Activated effector memory CD4-positive, alpha-beta T cell treated with anti-CD3 and anti-CD28 coated beads, Interleukin-2, amount 50 U/mL, for 16 hours (primary cell): Measurements from ENCODE around the gene CACNA1B.
A peak's percentile ranks its signal among the peaks of the same experiment; 100 is the strongest.
"Not testable (repeated sequence)": the region's sequence is repeated elsewhere in the genome, so short reads cannot be mapped to it uniquely, and the experiment has no call there.

Source experiments
- DNase-seq: peaks from one replicate; pipeline ENCODE4 v3.0.0-alpha.2; 2020

Gene CACNA1B

GRCh38 chr9:137877506-137878122 is at the start of gene CACNA1B:
Gene CACNA1B, plus strand, starts transcription at chr9:137877782. Its CDS starts 152 bp downstream, at chr9:137877934.
- DNase-seq = not testable (repeated sequence)

- DNase-seq = peak; percentile 55
Measured at GRCh38 chr9:137827908-137828526, 49.6 kb upstream of the CACNA1B start.

- DNase-seq = no peak
Measured at GRCh38 chr9:137828527-137829259, 48.9 kb upstream of the CACNA1B start.

GRCh38 chr9:137829260-137829996 is 48.2 kb upstream of the CACNA1B start:
- DNase-seq = no peak

GRCh38 chr9:137832191-137832700 is 45.3 kb upstream of the CACNA1B start:
- DNase-seq = no peak

GRCh38 chr9:137832830-137833590 is 44.6 kb upstream of the CACNA1B start:
- DNase-seq = no peak

GRCh38 chr9:137833721-137834613 is 43.6 kb upstream of the CACNA1B start:
- DNase-seq = no peak

- DNase-seq = no peak
Measured at GRCh38 chr9:137834846-137835546, 42.6 kb upstream of the CACNA1B start.

- no peak for DNase-seq
Measured at GRCh38 chr9:137836151-137836830, 41.3 kb upstream of the CACNA1B start.

GRCh38 chr9:137836831-137837241 is 40.7 kb upstream of the CACNA1B start:
- DNase-seq = no peak

- no peak for DNase-seq
Measured at GRCh38 chr9:137837345-137838278, 40.0 kb upstream of the CACNA1B start.

- no peak for DNase-seq
Measured at GRCh38 chr9:137838576-137838975, 39.0 kb upstream of the CACNA1B start.

GRCh38 chr9:137843355-137843754 is 34.2 kb upstream of the CACNA1B start:
- no peak for DNase-seq

GRCh38 chr9:137851516-137852267 is 25.9 kb upstream of the CACNA1B start:
- no peak for DNase-seq

- no peak for DNase-seq
Measured at GRCh38 chr9:137853392-137853995, 24.1 kb upstream of the CACNA1B start.

GRCh38 chr9:137860361-137860760 is 17.2 kb upstream of the CACNA1B start:
- DNase-seq = no peak

- DNase-seq = no peak
Measured at GRCh38 chr9:137865581-137866145, 11.9 kb upstream of the CACNA1B start.
